ENCODE data around the gene CELA2A. TPM values are rescaled to one million over a fixed set of nuclear protein-coding genes. Genes with fewer than 3 reads are reported as not detected.
"Not testable (repeated sequence)": the region's sequence is repeated elsewhere in the genome, so short reads cannot be mapped to it uniquely, and the experiment has no call there.

CELA2A gene
- total RNA-seq, 1 experiment from 2014 or later = not detected

GRCh38 chr1:15468145-15468544 is 11.6 kb downstream of the CELA2A start:
- Histone ChIP-seq H3K36me3 (ENCODE audit: low read depth) (no peaks in the 10 kb centered on the region), H3F3A (ENCODE audit: insufficient read depth, low read depth) (no peaks in the 10 kb centered on the region), H2AFZ (no peak overlapping the region), H3K4me3 (no peak overlapping the region), H3K79me2 (ENCODE audit: low read depth) (no peaks in the 10 kb centered on the region), H3K4me2 (no peak overlapping the region), H3K27me3 (ENCODE audit: insufficient read depth, low read depth) (no peaks in the 10 kb centered on the region), H3K4me1 (replicated peaks; ENCODE audit: insufficient read depth) (peaks cover 8% of the 10 kb centered on the region), H3K27ac (no peak overlapping the region), H4K20me1 (ENCODE audit: insufficient read depth) (no peaks in the 10 kb centered on the region), H3K9me3 (ENCODE audit: insufficient read depth, low read depth) (no peaks in the 10 kb centered on the region), H3K9me2 (ENCODE audit: insufficient read depth) (no peaks in the 10 kb centered on the region)
- CTCF ChIA-PET = no interaction called here
- no TSS peak for BruUV-seq (replicated peaks)
- TF ChIP-seq EZH2 (IDR thresholded peaks at IDR 0.05; ENCODE audit: low read depth) = no peak
- TF ChIP-seq, protein P1, sequence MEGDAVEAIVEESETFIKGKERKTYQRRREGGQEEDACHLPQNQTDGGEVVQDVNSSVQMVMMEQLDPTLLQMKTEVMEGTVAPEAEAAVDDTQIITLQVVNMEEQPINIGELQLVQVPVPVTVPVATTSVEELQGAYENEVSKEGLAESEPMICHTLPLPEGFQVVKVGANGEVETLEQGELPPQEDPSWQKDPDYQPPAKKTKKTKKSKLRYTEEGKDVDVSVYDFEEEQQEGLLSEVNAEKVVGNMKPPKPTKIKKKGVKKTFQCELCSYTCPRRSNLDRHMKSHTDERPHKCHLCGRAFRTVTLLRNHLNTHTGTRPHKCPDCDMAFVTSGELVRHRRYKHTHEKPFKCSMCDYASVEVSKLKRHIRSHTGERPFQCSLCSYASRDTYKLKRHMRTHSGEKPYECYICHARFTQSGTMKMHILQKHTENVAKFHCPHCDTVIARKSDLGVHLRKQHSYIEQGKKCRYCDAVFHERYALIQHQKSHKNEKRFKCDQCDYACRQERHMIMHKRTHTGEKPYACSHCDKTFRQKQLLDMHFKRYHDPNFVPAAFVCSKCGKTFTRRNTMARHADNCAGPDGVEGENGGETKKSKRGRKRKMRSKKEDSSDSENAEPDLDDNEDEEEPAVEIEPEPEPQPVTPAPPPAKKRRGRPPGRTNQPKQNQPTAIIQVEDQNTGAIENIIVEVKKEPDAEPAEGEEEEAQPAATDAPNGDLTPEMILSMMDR (conservative IDR thresholded peaks at IDR 0.05) = no peak
- POLR2A ChIA-PET (ENCODE audit: unreplicated experiment) = no interaction called here
- intact Hi-C loops (cut with micrococcal nuclease; ENCODE audit: unreplicated experiment) = no loop called here
- no peak for DNase-seq

DNA sequence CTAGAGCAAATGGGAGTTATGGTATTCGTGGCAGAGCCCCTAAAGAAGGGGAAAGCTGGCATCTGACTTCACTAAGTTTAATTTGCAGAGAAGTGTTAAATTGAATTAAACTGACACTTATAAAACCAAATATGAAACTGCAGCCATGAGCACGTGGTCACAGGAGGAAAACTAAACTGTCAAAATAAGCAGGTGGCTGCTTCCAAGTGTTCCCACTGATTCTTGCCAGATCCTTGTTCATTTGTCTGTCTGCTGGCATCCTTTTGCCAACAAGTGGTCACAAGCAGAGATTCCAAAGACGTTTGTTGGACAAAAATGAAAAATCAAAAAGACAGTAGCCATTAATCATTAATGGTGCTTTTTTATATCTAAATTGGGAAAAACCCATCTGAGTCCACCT is 12.8 kb downstream of the CELA2A start:
- H3F3A ChIP-seq (ENCODE audit: insufficient read depth, low read depth) = no peaks in the 10 kb centered on the region
- no peaks in the 10 kb centered on the region for H3K9me2 ChIP-seq (ENCODE audit: insufficient read depth)
- no peaks in the 10 kb centered on the region for H4K20me1 ChIP-seq (ENCODE audit: insufficient read depth)
- no TSS peak for BruUV-seq (replicated peaks)
- no peaks in the 10 kb centered on the region for H3K9me3 ChIP-seq (ENCODE audit: insufficient read depth, low read depth)
- ChIA-PET POLR2A (ENCODE audit: unreplicated experiment) (no interaction called here), CTCF (no interaction called here)
- TF ChIP-seq, protein P1 (conservative IDR thresholded peaks at IDR 0.05) = no peak
- no peak for TF ChIP-seq EZH2 (IDR thresholded peaks at IDR 0.05; ENCODE audit: low read depth)
- DNase-seq = no peak
- H3K4me3 ChIP-seq = no peak overlapping the region
- H3K79me2 ChIP-seq (ENCODE audit: low read depth) = no peaks in the 10 kb centered on the region
- intact Hi-C loops (cut with micrococcal nuclease; ENCODE audit: unreplicated experiment) = no loop called here
- no peaks in the 10 kb centered on the region for H3K36me3 ChIP-seq (ENCODE audit: low read depth)
- H3K27me3 ChIP-seq (ENCODE audit: insufficient read depth, low read depth) = no peaks in the 10 kb centered on the region
- no peak overlapping the region for H3K27ac ChIP-seq
- H2AFZ ChIP-seq = no peak overlapping the region
- H3K4me1 ChIP-seq (replicated peaks; ENCODE audit: insufficient read depth) = no peaks in the 10 kb centered on the region; the same call in 1 of the 2 replicates
- no peak overlapping the region for H3K4me2 ChIP-seq

- H3K9me3 ChIP-seq (ENCODE audit: insufficient read depth, low read depth); H2AFZ ChIP-seq; H3K27ac ChIP-seq; H3K4me1 ChIP-seq (replicated peaks; ENCODE audit: insufficient read depth); H3K4me2 ChIP-seq; CTCF ChIA-PET; DNase-seq; intact Hi-C loops (cut with micrococcal nuclease; ENCODE audit: unreplicated experiment); H3K36me3 ChIP-seq (ENCODE audit: low read depth); H3K79me2 ChIP-seq (ENCODE audit: low read depth); H3F3A ChIP-seq (ENCODE audit: insufficient read depth, low read depth); H3K4me3 ChIP-seq; POLR2A ChIA-PET (ENCODE audit: unreplicated experiment); H3K27me3 ChIP-seq (ENCODE audit: insufficient read depth, low read depth); H3K9me2 ChIP-seq (ENCODE audit: insufficient read depth); H4K20me1 ChIP-seq (ENCODE audit: insufficient read depth); BruUV-seq (replicated peaks): not testable (repeated sequence)
These were observed 13.4 kb downstream of the CELA2A start for GRCh38 chr1:15469821-15470448.

- H3K9me3 ChIP-seq (ENCODE audit: insufficient read depth, low read depth); H3K79me2 ChIP-seq (ENCODE audit: low read depth); H3K4me2 ChIP-seq; CTCF ChIA-PET; H3K9me2 ChIP-seq (ENCODE audit: insufficient read depth); DNase-seq; H4K20me1 ChIP-seq (ENCODE audit: insufficient read depth); intact Hi-C loops (cut with micrococcal nuclease; ENCODE audit: unreplicated experiment); H3K4me1 ChIP-seq (replicated peaks; ENCODE audit: insufficient read depth); H3K27me3 ChIP-seq (ENCODE audit: insufficient read depth, low read depth); H3F3A ChIP-seq (ENCODE audit: insufficient read depth, low read depth); H3K27ac ChIP-seq; H3K4me3 ChIP-seq; H2AFZ ChIP-seq; BruUV-seq (replicated peaks); POLR2A ChIA-PET (ENCODE audit: unreplicated experiment); H3K36me3 ChIP-seq (ENCODE audit: low read depth): not testable (repeated sequence)
These were observed 14.5 kb downstream of the CELA2A start for GRCh38 chr1:15471067-15471466.

GRCh38 chr1:15471723-15472122 is 15.2 kb downstream of the CELA2A start:
- intact Hi-C loops (cut with micrococcal nuclease; ENCODE audit: unreplicated experiment); H3K4me3 ChIP-seq; H3K9me3 ChIP-seq (ENCODE audit: insufficient read depth, low read depth); POLR2A ChIA-PET (ENCODE audit: unreplicated experiment); BruUV-seq (replicated peaks); H3K79me2 ChIP-seq (ENCODE audit: low read depth); DNase-seq; CTCF ChIA-PET; H3F3A ChIP-seq (ENCODE audit: insufficient read depth, low read depth); H4K20me1 ChIP-seq (ENCODE audit: insufficient read depth); H3K27ac ChIP-seq; H3K27me3 ChIP-seq (ENCODE audit: insufficient read depth, low read depth); H3K4me1 ChIP-seq (replicated peaks; ENCODE audit: insufficient read depth); H3K9me2 ChIP-seq (ENCODE audit: insufficient read depth); H2AFZ ChIP-seq; H3K36me3 ChIP-seq (ENCODE audit: low read depth); H3K4me2 ChIP-seq: not testable (repeated sequence)

All from PC-9 (cell line).